ENCODE measurements around the gene EFNA4.
A peak's percentile ranks its signal among the peaks of the same experiment; 100 is the strongest.

EFNA4 gene, protein sequence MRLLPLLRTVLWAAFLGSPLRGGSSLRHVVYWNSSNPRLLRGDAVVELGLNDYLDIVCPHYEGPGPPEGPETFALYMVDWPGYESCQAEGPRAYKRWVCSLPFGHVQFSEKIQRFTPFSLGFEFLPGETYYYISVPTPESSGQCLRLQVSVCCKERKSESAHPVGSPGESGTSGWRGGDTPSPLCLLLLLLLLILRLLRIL

DNA sequence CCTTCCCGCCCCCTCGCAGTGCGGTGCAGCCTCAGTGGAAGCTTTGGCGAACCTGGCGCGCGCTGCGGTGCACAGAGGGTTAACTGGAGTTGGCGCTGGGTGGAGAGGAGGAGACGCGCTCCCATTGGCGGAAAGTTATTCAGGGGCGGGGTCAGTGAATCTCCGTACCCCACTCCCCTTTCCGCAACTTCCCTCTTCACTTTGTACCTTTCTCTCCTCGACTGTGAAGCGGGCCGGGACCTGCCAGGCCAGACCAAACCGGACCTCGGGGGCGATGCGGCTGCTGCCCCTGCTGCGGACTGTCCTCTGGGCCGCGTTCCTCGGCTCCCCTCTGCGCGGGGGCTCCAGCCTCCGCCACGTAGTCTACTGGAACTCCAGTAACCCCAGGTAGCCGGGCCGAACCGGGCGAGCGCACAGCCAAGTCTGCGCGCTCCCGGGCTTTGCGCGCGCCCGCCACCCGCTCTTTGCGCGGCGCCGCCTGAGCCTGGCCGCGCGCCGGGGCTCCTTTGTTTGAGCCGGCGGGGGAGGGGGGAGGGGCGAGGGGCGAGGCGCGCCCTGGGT is at the start of gene EFNA4:
TSS of gene EFNA4 (plus strand) at position 191 of the 561 bp plus-strand sequence. CDS start at position 275, 84 bp downstream.
- Histone ChIP-seq H2AFZ (ENCODE audit: low read depth, low read length) (peak within 1 kb of the TSS; percentile 53), H3K4me1 (ENCODE audit: insufficient read depth, low read length) (peaks cover 20% of the 10 kb centered on the region), H3K36me3 (ENCODE audit: insufficient read depth, low read length) (peaks cover 17% of the 10 kb centered on the region), H3K4me3 (ENCODE audit: low read length) (peak within 1 kb of the TSS; percentile 78), H3K27me3 (ENCODE audit: insufficient read depth, low read length) (no peaks in the 10 kb centered on the region), H3K9me3 (ENCODE audit: low read length) (no peaks in the 10 kb centered on the region)

DNA sequence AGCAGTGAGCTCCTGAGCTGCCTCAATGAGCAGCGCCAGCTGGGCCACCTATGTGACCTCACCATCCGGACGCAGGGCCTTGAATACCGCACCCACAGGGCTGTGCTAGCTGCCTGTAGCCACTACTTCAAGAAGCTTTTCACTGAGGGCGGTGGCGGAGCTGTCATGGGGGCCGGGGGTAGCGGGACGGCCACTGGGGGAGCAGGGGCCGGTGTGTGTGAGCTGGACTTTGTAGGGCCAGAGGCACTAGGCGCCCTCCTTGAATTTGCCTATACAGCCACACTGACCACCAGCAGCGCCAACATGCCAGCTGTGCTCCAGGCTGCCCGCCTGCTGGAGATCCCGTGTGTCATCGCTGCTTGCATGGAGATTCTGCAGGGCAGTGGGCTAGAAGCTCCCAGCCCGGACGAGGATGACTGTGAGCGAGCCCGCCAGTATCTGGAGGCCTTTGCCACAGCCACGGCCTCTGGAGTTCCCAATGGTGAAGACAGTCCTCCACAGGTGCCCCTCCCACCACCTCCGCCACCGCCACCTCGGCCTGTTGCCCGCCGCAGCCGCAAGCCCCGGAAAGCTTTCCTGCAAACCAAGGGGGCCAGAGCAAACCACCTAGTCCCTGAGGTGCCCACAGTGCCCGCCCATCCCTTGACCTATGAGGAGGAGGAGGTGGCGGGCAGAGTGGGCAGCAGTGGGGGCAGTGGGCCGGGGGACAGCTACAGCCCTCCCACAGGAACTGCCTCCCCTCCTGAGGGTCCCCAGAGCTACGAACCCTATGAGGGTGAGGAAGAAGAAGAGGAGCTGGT is 48.6 kb upstream of the EFNA4 start:
- Histone ChIP-seq H3K4me3 (ENCODE audit: low read length) (no peak overlapping the region), H3K36me3 (ENCODE audit: insufficient read depth, low read length) (peaks cover 5% of the 10 kb centered on the region), H3K27me3 (ENCODE audit: insufficient read depth, low read length) (no peaks in the 10 kb centered on the region), H3K4me1 (ENCODE audit: insufficient read depth, low read length) (peaks cover 33% of the 10 kb centered on the region), H2AFZ (ENCODE audit: low read depth, low read length) (no peak overlapping the region), H3K9me3 (ENCODE audit: low read length) (no peaks in the 10 kb centered on the region)

DNA sequence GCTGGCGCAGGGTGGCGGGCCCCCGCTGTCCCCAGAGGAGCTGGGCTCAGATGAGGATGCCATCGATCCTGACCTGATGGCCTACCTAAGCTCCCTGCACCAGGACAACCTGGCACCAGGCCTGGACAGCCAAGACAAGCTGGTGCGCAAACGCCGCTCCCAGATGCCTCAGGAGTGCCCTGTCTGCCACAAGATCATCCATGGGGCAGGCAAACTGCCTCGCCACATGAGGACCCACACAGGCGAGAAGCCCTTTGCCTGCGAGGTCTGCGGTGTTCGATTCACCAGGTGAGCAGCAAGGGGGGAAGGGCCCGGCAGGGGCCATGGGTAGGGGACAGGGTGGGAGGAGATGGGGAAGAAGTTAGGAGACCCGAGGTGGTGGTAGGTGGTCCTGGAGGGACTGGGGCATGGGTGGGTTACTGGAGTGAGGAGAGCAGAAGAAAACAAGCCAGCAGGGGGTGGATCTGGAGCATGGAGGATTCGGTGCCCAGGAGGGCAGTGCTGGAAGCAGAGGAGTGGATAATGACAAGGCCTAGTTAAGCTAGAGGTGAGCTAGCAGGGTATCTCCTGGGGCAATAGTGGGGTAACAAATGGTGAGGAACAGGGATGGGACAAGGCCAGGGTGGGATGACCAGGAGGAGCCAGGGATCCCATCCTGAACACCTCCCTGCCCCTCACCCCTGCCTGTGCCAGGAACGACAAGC is 47.9 kb upstream of the EFNA4 start:
- peaks cover 34% of the 10 kb centered on the region for H3K4me1 ChIP-seq (ENCODE audit: insufficient read depth, low read length)
- no peak overlapping the region for H2AFZ ChIP-seq (ENCODE audit: low read depth, low read length)
- no peaks in the 10 kb centered on the region for H3K9me3 ChIP-seq (ENCODE audit: low read length)
- no peaks in the 10 kb centered on the region for H3K27me3 ChIP-seq (ENCODE audit: insufficient read depth, low read length)
- H3K4me3 ChIP-seq (ENCODE audit: low read length) = no peak overlapping the region
- peaks cover 5% of the 10 kb centered on the region for H3K36me3 ChIP-seq (ENCODE audit: insufficient read depth, low read length)

DNA sequence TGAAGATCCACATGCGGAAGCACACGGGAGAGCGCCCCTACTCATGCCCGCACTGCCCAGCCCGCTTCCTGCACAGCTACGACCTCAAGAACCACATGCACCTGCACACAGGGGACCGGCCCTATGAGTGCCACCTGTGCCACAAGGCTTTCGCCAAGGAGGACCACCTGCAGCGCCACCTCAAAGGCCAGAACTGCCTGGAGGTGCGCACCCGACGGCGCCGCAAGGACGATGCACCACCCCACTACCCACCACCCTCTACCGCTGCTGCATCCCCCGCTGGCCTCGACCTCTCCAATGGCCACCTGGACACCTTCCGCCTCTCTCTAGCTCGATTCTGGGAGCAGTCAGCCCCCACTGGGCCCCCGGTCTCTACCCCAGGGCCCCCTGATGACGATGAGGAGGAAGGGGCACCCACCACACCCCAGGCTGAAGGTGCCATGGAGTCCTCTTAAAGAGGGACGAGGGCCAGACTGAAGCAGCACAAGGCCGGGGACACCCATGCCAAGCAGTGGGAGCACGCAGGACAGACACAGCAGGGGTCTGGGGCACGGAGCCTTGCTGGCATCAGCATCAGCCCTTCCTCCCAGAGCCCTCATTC is 47.2 kb upstream of the EFNA4 start:
- Histone ChIP-seq H3K27me3 (ENCODE audit: insufficient read depth, low read length) (no peaks in the 10 kb centered on the region), H2AFZ (ENCODE audit: low read depth, low read length) (no peak overlapping the region), H3K9me3 (ENCODE audit: low read length) (no peaks in the 10 kb centered on the region), H3K4me3 (ENCODE audit: low read length) (no peak overlapping the region), H3K4me1 (ENCODE audit: insufficient read depth, low read length) (peaks cover 34% of the 10 kb centered on the region), H3K36me3 (ENCODE audit: insufficient read depth, low read length) (peaks cover 5% of the 10 kb centered on the region)

DNA sequence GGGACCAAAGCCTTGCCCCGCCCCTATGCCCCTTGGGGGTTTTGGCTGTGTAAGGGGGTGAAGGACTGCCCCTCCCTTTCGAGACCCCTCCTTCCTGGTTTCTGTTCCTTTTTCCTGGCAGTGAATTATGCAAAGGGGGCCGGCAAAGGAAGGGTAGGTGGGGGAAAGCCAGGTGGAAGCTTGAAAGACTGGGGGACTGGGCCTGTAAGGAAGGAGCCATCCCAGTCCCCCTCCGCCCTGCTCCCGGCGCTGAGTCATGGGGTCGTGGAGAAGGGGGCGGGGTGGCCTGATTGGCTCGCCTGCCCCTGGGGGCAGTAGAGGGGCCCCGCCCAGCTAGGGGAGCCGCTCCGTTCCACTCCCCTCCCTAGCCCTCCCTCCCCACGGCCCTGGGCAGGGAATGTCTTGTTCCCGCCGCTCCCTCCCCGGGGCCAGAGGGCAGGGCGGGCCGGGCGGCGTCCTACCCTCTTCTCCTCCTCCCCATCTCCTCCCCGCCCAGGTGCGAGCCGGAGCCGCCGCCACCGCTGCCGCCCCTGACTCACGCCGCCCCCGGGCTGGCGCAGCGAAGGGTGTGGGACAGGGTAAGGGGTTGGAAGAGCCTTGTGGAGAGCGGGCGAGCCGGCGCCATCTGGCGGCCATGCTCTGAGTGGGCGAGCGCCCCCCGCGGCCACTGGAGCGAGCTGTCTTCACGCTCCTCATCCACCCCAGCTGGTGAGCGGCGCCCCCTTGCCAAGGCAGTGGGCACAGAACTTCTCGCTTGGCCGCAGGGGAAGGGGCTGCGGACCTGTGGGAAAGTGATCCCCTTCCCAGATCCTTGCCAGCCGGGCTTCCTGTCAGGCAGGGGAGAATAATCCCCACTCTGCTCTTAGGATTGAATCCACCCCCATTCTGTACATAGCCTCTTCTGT is 46.2 kb upstream of the EFNA4 start:
- H3K27me3 ChIP-seq (ENCODE audit: insufficient read depth, low read length) = no peaks in the 10 kb centered on the region
- peaks cover 26% of the 10 kb centered on the region for H3K4me1 ChIP-seq (ENCODE audit: insufficient read depth, low read length)
- H3K9me3 ChIP-seq (ENCODE audit: low read length) = no peaks in the 10 kb centered on the region
- peak overlapping the region; percentile 56 for H2AFZ ChIP-seq (ENCODE audit: low read depth, low read length)
- H3K36me3 ChIP-seq (ENCODE audit: insufficient read depth, low read length) = peaks cover 5% of the 10 kb centered on the region
- peak overlapping the region; percentile 20 for H3K4me3 ChIP-seq (ENCODE audit: low read length)

DNA sequence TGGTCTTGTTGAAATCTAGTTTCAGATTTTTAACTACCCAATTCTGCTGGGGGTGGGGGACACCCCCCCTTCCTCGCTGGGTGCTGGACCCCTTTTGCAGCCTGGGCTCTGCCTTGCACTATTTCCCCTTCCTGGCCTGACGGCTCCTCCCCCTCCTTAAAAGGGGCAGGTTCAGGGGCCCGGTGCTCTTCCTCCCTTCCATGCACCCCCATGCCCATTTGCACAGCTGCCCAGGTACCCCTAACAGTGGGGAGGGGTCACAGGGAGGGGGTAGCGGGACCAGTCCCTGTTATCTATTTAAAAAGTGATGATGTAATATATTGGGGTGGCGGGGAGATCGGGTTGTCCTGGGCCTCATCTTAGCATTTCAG is 45.6 kb upstream of the EFNA4 start:
- Histone ChIP-seq H3K4me1 (ENCODE audit: insufficient read depth, low read length) (peaks cover 23% of the 10 kb centered on the region), H3K4me3 (ENCODE audit: low read length) (no peak overlapping the region), H2AFZ (ENCODE audit: low read depth, low read length) (no peak overlapping the region), H3K27me3 (ENCODE audit: insufficient read depth, low read length) (no peaks in the 10 kb centered on the region), H3K9me3 (ENCODE audit: low read length) (no peaks in the 10 kb centered on the region), H3K36me3 (ENCODE audit: insufficient read depth, low read length) (peaks cover 5% of the 10 kb centered on the region)

DNA sequence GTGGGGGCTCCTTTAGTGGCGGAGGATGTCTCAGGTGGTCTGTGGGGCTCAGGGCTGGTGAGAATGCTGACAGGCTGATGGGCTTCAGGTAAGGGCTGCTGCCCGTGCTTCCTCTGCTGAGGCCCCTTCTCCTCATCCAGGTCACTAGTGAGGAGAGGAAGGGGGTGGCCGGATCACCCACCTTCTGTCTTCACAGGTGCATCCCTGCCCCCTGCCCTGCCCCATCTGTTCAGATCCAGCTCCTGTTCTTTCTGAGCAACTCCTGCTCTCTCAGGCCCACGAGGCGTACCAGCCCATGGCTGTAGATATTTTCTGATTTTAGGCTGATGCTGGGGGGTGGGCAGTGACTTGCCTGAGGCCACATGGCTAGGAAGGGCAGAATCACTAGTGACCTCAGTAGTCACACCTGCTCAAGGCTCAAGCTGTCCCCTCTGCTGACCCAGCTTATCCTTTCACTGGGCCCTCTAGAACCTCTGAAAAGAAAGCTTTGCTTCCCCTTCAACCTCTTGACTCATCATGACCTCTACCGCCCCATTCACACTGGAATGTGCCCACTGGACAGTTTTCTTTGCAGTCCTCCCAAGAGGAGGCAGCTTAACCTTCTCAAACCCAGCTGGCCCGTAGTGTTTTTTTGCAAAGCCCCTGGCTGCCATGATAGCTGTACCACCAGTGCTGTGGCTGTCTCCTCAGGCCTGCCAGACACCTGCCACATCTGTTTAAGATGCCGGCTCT is 44.8 kb upstream of the EFNA4 start:
- H2AFZ ChIP-seq (ENCODE audit: low read depth, low read length) = no peak overlapping the region
- H3K27me3 ChIP-seq (ENCODE audit: insufficient read depth, low read length) = no peaks in the 10 kb centered on the region
- no peaks in the 10 kb centered on the region for H3K9me3 ChIP-seq (ENCODE audit: low read length)
- peaks cover 5% of the 10 kb centered on the region for H3K36me3 ChIP-seq (ENCODE audit: insufficient read depth, low read length)
- H3K4me1 ChIP-seq (ENCODE audit: insufficient read depth, low read length) = peaks cover 23% of the 10 kb centered on the region
- no peak overlapping the region for H3K4me3 ChIP-seq (ENCODE audit: low read length)

DNA sequence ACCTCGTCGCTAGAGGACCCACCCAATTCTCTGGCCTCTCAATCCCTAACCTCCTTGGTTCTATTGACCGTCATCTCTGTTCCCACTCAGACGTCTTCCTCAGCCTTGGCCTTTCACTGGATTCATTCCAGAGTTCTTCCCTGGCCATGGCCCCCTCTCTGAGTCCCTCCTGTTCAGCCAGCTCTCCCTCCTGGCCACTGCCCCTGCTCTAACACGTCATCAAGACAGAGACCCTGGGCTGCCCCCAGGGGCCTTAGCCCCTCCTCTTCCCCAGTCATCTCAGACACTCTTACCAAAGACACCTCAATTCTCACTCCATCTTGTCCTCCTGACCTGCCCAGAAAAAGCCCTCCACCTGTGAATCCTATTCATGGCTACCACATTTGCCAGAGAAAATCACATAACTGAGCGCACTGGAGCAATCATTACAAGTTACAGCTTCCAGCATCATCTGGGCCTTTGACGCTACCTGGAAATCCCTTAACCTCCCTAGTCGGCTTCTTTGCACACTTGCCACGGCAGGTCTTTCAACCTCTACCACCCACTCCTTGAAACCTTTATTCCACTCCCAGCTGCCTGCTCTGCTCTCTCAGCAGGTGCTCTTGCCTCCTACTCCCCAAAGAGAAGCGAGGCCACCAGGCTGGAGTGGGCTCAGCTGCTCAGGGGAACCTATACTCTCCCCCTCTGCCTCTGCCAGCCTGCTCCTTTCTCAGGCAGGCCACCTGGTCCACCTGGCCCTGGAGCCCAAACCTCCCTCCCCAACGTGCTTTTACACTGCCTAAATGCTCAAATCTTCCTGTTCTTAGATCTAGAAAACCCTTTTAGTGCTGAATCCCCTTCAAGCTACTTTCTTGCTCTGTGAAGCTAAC is 43.9 kb upstream of the EFNA4 start:
- Histone ChIP-seq H3K4me3 (ENCODE audit: low read length) (no peak overlapping the region), H3K9me3 (ENCODE audit: low read length) (no peaks in the 10 kb centered on the region), H2AFZ (ENCODE audit: low read depth, low read length) (no peak overlapping the region), H3K36me3 (ENCODE audit: insufficient read depth, low read length) (peaks cover 5% of the 10 kb centered on the region), H3K27me3 (ENCODE audit: insufficient read depth, low read length) (no peaks in the 10 kb centered on the region), H3K4me1 (ENCODE audit: insufficient read depth, low read length) (peaks cover 23% of the 10 kb centered on the region)

DNA sequence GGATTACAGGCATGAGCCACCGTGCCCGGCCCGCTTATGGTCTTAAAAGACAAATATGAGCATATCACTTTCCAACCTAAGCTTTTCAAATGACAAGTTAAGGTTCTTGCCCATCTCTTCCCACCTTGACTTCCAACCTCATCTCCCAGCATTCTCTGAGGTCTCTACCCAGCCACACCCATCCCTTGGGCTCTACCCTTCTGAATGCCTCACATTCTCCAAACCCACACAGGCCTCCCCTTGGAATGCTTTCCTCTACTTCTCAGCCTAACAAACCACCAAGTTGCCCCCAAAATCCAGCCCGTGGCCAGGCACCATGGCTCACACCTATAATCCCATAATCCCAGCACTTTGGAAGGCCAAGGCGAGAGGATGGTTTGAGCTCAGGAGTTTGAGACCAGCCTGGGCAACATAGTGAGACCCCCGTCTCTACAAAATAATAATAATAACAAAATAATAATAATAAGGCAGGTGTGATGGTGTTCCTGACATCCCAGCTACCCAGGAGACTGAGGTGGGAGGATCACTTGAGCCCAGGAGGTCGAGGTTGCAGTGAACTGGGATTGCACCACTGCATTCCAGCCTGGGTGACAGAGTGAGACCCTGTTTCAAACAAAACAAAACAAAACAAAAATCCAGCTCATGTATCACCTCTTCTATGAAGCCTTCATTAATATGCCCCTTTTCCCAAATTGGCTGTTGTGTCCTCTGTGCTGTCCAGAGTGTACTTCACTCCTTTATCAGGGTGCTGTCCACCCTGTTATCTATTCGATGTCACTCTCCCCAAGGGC is 41.2 kb upstream of the EFNA4 start:
- peaks cover 23% of the 10 kb centered on the region for H3K4me1 ChIP-seq (ENCODE audit: insufficient read depth, low read length)
- no peaks in the 10 kb centered on the region for H3K9me3 ChIP-seq (ENCODE audit: low read length)
- H2AFZ ChIP-seq (ENCODE audit: low read depth, low read length) = no peak overlapping the region
- H3K27me3 ChIP-seq (ENCODE audit: insufficient read depth, low read length) = no peaks in the 10 kb centered on the region
- no peak overlapping the region for H3K4me3 ChIP-seq (ENCODE audit: low read length)
- no peaks in the 10 kb centered on the region for H3K36me3 ChIP-seq (ENCODE audit: insufficient read depth, low read length)

DNA sequence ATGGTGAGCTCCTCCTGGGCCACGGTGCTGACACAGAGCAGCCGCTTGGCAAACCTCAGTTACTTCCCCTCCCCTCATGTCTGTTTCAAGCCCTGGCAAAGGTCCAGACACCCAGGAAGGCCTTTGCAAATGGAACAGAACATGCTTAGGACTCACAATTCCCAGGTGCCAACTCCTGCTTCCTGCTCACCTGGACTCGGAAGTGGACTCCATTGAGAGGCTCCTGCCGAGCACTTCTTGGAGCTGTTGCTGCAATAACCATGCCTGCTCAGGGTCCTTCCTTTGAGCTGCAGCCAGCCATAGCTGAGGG is 40.7 kb upstream of the EFNA4 start:
- Histone ChIP-seq H3K27me3 (ENCODE audit: insufficient read depth, low read length) (no peaks in the 10 kb centered on the region), H3K9me3 (ENCODE audit: low read length) (no peaks in the 10 kb centered on the region), H3K36me3 (ENCODE audit: insufficient read depth, low read length) (no peaks in the 10 kb centered on the region), H3K4me3 (ENCODE audit: low read length) (no peak overlapping the region), H3K4me1 (ENCODE audit: insufficient read depth, low read length) (peaks cover 20% of the 10 kb centered on the region), H2AFZ (ENCODE audit: low read depth, low read length) (no peak overlapping the region)

DNA sequence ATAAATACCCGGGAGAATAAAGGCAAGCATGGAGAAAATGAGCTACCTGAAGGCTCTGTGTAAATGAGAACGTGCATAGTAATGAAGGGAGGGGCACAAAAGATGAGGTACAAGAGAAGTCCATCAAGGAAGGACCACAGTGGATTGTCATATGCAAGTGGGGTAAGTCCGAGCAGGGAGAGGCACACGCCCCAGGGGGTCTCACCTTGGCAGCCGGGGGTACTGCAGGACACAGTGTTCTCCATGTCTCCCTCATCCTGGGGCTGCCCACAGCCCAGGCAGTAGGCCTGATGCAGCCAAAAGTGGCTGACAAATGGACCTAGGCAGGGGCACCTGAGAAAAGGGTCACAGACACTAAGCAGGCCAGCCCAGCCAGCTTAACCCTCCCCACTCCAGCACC is 39.9 kb upstream of the EFNA4 start:
- Histone ChIP-seq H3K9me3 (ENCODE audit: low read length) (no peaks in the 10 kb centered on the region), H3K36me3 (ENCODE audit: insufficient read depth, low read length) (no peaks in the 10 kb centered on the region), H2AFZ (ENCODE audit: low read depth, low read length) (no peak overlapping the region), H3K27me3 (ENCODE audit: insufficient read depth, low read length) (no peaks in the 10 kb centered on the region), H3K4me3 (ENCODE audit: low read length) (no peak overlapping the region), H3K4me1 (ENCODE audit: insufficient read depth, low read length) (peaks cover 14% of the 10 kb centered on the region)

Data from neuron (in vitro differentiated cells).